Measurements from ENCODE around the gene PRIMPOL.

PRIMPOL gene

DNA sequence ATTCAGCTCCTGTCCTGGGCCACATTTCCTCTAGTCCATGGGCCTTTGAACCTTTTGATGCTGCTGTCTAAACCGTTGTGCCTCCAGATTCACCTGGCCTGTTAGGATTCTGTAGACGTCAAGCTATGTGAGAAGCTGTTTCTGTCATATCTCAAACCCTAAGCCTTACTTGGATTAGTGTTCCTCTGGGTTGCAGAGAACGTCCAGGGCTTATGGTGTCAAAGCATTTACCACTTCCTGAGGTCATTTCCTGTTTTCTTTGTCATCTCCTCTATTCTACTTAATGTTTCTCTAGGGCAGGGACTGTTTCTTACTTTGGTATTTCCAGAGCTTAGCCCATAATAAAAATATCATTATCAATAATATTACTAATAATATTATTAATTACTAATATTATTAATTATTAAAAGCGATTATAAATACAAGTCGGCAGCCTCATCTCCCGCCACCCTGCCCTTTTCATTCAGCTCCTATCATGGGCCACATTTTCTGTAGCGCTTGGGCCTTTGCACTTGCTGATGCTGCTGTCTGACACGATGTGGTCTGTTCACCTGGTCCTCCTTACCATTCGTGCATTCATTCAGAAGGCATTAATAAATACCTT lies 19.1 kb downstream of the PRIMPOL start:
- no peak for DNase-seq

DNA sequence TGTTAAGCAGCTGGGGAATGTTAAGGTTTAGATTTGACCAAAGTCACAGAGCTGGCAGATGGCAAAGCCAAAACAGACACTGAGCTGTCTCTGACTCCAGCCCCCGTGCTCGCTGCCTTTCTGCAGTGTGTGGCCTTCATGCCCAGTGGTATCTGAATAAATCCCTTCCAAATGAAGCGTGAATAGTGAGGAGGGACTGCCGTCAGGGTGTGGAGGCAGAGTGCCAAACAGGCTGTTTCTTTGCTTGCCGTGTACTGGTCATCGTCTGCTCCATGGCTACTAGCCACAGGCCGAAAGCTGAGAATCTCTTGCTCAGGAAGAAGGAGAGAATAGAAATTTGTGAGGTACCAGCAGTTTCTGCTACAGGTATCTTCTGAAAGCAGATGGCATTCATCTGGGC lies 19.7 kb downstream of the PRIMPOL start:
- no peak for DNase-seq

DNA sequence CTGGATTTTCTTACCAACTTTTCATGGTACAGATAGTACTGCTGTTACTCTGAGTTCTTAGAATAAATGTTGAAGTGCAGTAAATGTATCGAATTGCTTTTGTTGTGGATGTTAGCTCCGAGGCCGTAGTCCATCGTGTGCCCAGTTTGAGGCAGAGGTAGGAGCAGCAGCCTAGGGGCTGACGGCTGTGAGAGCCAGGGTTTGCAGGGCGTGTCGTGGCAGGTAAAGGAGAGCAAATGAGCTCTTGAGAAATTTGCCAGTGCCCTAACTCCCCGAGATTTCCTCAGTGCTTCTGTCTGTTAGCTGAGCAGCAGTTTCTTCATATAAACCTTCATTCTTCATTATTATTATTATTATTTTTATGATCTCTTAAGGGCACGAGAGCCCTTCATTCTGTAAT lies 21.6 kb downstream of the PRIMPOL start:
- DNase-seq: no peak

DNA sequence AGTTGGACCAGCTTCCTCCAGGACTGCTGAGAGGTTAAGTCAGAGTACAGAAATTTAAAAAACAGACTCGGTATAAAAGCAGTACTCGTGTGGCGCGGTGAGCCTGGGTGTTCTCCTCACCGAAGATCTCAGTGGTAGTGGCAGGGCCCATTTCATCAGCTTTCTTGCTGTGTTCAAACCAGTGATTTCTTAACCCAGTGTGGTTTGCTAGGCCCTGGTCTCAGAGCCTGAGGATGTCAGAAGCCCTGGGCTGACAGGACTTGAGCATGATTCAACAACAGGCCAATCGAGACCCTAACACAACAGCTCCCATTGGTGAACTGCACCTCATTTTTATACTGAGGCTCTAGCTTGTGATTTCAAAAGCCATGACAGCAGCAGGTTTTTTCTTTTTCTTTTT lies 23.2 kb downstream of the PRIMPOL start:
- no peak for DNase-seq

DNA sequence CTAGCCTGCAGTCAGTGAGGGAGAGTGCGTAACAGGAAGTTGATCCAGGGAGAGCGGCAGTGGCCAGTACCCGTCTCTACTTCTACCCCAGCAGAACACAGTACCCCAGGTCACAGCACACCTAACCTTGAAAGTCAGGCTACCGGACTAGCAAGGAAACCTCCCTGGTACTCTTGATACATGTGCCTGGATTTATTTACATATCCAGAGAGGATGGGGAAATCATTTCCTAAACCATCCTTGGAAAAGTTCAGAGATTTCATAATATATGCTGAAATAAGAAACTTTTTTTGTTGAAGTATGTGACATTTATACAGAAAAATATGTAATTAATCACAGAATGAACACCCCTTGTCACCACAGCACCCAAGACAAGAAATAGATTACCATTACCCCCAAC lies 24.5 kb downstream of the PRIMPOL start:
- DNase-seq: no peak

DNA sequence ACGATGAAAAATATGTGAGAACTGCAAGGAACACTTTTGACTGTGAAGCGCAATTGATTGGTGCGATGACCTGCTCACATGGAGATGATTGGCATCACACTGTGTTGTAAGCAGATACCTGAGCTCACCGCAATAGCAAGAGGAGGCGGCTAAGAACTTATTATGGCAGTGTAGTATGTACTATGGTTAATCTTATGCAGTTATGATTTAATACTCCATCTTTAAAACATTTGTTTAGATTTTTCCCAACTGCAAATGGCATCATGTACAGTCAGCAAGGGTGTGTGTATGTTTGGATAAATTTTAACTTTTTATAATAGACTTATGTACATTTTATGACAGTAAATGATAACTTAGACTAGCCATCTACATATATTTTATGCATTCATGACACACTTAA lies 25.5 kb downstream of the PRIMPOL start:
- no peak for DNase-seq

DNA sequence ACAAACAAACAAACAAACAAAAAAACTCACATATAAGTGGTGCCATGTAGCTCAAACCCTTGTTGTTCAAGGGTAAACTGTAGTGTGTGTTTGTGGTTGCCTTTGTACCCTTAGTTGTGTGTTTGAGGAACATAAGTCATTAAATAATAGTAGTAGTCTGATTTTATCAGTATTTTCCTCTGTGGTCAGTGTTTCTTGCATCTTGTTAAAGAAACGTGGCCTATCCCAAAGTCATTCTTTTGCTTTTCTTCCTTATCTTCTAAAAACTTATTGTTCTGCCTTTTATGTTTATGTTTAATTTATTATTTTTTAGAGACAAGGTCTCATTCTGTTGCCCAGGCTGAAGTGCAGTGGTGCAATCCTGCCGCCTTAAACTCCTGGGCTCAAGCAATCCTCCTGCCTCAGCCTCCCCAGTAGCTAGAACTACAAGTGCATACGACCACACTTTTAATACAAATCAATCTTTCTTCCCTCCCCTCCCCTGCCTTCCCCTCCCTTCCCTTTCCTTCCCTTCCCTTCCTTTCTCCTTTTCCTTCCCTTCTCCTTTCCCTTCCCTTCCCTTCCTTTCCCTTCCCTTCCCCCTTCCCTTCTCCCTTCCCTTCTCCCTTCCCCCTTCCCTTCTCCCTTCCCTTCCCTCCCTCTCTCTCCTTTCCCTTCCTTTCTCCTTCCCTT lies 26.4 kb downstream of the PRIMPOL start:
- no peak for DNase-seq

DNA sequence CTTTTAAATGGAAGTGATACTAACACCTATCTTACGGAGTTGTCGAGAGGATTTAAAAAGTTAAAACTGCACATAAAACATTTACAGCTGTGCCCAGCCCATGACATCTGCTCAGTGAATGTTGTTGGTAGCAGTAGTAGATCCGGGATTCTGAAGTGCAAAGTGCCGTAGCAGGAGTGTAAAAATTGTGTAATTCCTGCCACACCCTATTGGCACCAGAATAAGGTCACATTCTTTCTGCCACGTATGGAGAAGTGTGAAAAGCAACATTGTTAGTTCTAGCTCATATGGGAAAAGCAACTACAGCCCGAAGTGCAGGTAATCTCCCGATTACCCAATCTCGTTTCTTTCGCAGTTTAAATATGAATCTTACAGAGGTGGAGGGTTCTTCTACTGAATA lies 31.2 kb downstream of the PRIMPOL start:
- DNase-seq: no peak

DNA sequence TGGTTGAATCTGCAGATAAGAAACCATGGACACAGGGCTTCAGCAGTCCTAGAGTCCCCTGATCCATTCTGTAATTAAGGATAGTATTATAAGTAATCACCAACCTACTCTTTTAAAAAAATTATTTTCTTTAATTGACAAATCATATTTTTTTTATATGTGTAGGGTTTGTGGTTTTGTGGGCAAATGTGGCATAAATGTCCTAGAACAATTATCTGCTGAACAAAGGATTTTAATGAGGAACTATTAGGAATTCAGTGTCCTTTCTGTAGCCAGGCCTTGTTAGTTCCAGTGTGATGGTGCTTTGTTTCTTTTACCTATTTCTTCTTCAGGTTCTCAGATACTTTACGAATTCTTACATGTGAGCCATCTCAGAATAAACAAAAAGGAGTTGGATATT lies 32.4 kb downstream of the PRIMPOL start:
- DNase-seq: no peak

DNA sequence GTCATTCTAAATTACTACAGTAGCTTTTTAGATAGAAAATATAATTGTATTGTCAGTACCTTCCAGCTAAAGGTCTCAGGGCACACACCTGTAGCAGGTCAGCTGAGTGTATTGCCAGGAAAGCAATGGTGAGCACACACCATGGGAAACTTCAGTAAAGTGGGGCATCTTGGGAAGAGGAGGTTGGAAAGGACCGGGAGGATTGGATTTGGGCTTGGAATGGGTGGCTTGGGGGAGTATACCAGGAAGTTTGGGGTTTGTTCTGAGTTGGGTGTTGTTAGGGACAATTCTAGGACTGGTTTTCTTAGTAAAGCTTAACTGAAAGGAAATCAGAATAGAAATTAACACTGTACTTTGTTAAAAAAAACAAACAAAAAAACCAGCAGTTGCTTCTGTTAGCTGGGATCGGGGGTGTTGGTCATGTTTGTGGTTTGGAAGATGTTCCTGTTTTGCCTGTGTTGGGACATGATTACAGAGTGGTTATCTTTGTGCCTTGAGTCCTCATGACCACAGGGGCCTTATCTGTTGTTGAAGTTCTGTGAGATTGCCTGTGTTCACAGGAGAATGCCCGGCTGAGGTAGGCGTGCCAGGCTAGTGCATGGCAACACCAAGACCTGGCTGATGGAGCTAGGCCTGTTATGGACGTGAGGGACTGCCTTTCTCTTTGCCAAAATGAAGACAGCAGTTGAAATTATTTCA lies 35.1 kb downstream of the PRIMPOL start:
- no peak for DNase-seq

DNA sequence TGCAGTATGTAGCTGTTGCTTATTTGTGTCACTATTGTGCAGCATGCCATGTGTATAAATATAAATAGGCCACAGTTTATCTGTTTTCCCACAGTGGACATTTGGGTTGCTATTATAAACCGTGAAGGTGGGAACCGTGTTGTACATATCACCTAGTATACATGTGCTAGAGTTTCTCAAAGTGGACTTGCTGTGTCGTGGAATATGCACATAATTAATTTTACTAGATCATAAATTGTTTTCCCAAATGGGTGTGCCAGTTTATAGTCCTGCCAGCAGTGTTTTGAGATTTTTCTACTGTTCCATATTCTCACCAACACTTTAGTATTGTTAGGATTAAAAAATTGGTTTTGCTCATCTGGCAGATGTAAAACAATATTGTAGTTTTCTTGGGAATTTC lies 38.5 kb downstream of the PRIMPOL start:
- DNase-seq: no peak

DNA sequence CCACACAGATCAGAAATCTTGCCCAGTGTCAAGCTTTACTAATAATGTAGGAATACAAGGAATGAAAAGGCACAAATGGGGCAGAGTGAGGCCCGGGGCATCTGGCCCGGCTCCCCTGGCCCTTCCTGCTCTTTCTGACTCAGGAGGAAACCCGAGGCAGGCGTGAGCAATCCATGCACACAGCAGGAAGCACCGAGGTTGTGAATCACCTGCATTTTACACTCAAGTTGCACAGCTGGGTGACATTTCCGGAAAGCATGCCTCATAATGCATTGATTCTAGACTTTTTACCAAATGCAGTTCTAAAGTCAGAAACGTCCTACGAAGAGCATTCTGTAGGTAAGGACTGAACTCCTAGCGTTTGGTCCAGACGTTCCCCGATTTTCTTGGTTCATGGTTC lies 38.9 kb downstream of the PRIMPOL start:
- no peak for DNase-seq

DNA sequence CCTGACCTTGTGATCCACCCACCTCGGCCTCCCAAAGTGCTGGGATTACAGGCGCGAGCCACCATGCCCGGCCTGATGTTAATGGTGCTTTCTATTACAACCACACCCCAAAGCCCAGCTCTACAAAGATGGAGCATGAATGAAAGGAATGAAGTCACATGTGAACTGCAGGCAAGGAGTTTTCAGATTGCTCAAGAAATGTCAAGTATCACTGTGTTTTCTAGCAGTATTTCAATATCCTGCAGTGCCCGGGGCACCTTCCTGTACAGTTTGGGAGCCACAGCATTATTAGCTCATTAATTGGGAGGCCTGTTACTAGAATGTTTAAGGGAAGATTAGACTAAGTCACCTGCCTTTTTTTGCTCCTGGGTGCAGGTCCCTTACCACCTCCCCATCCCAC lies 40.1 kb downstream of the PRIMPOL start:
- DNase-seq: no peak

DNA sequence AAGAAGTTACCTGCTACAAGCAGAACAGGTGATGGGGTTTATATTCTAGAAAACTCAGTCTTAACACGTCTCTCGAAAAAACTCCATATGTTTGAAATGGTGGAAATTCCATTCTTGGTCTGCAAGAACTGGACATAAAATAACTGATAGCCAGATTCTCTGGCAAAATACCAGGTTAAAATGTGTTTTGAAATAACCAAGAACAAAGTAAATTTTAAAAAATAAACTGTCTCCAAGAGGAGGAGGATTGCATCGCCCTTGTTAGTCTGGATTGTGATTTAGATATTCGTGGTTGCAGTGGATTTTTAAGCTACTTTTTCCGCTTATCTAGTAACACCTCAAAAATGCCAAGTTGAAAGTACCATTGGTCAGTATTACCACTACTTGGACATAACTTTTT lies 43.5 kb downstream of the PRIMPOL start:
- DNase-seq: no peak

DNA sequence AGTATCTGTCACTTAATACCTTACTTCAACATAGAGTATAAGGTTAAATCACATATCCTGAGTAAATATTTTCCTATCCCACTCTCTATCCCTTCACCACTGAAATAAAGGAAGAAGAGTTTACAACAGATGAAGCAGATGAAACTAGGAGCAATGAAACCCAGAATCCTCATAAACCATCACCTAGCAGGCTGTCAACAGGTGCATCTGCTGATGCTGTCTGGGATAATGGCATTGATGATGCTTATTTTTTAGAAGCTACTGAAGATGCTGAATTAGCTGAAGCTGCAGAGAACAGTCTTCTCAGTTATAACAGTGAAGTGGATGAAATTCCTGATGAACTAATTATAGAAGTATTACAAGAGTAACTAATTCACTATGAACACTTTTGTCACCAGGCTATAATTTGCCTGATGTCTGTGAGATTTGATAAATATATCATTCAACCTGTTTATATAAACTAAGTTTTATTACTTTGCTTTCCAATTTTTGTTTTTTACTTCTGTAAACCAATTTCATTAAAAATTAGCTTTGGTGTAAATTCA lies 44.9 kb downstream of the PRIMPOL start:
- DNase-seq: no peak

DNA sequence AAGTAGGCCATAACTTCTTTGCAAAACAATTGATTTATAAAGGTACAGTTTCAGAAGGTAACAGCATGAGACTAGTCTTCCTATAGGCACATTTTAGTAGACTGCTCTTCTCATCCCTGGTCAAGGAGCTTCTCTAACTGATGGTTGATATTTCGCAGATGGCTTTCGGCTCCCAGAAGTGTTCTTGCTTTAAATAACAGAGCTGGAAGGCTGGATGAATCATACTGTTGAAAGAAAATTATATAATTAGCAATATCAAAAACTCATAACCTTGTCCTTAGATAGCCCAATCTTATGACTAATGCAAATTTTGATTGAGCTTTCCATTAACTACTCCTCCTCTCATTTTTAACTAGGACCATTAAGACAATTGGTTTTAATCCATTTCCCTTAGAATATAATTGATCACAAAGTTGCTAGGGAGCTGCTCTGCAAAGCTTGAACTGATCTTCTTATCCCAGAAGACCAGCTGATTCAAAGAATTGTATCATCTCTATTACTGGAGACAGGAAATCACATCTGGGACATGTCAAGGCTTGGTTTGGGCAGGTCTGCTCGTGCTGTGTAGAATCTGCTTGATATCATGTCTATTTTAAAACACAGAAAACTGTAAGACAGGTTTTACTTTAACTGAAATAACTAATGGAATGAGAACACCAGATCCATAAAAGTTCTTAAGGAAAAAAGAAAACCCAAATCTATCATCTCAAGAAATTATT lies 45.8 kb downstream of the PRIMPOL start:
- DNase-seq: no peak

DNA sequence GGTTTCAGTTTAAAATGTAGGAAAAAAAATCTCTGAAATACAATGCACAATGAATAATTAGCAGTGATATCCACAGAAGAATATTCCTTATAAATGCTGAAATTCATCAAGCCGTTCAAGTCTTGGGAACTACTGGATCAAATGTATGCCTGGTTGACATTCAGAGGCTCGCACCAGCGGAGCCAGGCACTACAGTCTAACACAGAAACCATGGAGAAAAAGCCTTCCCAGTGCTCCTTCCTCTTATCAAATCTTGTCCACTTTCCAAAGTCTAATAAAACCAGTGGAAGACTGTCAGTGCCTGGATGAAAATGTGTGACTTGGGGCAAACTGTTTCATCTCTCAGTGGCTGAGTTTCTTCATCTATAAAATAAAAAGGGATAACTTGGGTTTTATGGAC lies 48.4 kb downstream of the PRIMPOL start:
- no peak for DNase-seq

DNA sequence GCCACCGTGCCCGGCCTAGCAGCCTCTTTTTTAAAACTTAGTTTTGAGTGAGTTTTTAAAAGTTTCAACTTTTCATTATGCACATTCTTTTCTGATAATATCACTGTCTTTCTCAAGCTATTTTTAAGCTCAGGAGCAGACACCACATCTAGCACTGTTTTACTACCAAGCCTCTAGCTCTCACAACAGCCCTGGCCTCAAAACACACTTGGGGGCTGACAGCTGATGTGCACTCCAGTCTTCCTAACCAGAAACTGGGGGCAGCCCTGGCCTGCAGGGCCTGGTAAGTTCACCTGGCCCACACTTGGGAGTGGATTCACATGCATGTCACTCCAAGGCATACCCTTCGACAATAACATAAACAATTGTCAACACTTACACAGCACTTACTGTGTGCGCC lies 50.4 kb downstream of the PRIMPOL start:
- DNase-seq: no peak

DNA sequence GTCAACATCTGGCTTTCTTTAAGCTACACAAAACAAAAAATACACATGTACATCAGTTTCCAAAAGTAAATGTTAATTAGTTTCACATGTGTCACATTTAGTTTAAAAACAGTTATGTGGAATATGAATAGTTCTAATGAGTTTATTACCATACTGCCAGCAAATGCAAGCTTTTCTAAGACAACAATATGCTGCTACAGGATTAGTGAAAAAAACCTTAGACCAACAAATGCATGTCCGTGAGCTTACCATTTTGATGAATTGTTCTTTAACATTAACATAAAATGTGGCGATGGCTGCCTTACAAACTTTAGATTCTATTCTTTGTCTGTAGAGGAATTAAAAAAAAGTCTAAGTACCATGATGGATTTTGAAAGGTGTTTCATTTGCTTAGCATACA lies 52.6 kb downstream of the PRIMPOL start:
- no peak for DNase-seq

DNA sequence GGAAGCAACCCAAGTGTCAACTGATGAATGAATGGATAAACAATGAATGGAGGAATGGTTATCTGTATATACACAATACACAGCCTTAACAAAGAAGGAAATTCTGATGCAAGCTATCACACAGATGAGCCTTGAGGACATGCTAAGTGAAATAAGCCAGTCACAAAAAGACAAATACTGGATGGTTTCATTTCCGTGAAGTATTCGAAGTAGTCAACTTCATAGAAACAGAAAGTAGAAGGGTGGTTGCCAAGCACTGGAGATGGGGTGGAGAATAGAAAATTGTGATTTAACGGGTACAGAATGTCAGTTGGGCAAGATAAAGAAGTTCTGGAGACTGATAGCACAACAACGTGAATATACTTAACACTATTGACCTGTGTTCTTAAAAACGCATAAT lies 56.2 kb downstream of the PRIMPOL start:
- no peak for DNase-seq

DNA sequence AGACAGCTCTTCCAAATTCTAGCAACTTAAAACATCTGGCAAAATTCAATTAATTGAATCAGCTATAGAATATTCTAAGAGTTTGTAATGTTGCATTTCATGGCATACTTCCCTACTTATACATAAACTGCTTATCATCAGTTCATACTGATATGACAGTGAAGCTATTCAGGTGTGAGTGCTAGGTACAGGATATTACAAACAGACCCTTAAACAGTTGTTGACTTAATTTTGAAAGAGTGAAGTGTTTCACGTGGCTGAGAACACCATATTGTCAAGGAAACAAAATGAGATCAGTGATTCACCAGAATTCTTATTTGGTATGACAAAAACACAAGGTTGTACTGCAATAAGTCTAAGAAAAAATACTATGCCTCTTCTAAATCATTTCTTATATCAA lies 56.9 kb downstream of the PRIMPOL start:
- no peak for DNase-seq

DNA sequence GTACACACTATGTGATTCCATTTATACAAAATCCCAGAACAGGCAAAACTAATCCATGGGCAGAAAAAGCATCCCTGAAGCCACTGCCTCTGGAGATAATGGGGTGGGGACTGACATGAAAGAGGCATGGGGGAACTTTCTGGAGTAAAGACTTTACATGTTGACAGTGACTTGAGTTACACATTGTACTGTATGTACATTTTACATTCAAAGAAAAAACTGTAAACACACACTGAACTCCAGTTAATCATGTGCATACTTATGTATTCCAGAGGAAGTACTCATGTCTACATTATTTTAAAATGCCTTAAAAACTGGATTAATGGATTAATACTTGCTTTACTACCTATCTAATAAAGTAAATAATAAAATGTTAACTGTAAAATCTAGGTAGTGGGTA lies 62.8 kb downstream of the PRIMPOL start:
- no peak for DNase-seq

DNA sequence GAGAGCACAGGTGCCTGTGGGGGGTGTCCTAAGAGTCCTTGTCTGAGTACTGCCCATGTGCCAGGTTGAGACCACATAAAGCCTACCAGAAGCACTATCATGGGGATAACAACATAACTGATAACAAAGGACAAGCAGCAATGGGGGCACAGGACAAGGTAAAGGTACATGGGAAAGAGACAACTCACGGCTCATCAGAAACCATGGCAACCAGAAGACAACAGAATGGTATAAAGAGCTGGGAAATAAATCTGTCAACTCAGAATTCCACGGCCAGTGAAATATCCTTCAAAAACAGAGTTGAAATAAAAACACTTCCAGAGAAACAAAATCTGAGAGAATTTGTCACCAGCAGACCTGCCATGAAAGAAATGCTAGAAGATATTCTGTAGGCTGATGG lies 64.3 kb downstream of the PRIMPOL start:
- no peak for DNase-seq

DNA sequence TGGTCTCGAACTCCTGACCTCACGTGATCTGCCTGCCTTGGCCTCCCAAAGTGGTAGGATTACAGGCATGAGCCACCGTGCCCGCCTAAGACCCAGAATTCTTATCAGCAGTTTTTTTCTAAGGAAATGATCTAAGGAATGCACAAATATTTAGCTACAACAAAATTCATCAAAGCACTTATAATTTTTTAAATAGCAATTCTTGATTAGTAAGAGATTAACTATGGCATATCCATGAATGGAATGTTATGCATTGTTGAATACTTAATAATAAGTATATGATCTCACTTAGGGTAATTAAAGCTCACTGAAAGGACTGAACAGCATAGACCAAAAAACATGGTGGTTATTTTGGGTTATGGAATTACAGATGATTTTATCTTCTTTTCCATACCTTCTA lies 66.0 kb downstream of the PRIMPOL start:
- no peak for DNase-seq
